A673 (cell line): ENCODE data around the gene IFI35. TPM values are rescaled to one million over a fixed set of nuclear protein-coding genes. Genes with fewer than 3 reads are reported as not detected.

ENCODE experiments used
- BruUV-seq: library from RNA; stranded (reverse); fragments of 400-500 nt; replicated peaks from 2 replicates; lab custom pipeline; 2021; lab: Mats Ljungman, UMichigan
- CTCF ChIA-PET: fragments of 300-600 bp; sonication (Branson Sonifier 250); formaldehyde crosslinking; loops from one replicate; lab custom pipeline; 2022; ENCODE audit warnings: antibody characterized with exemption; lab: Charles Lee
- POLR2A ChIA-PET: fragments of 300-600 bp; sonication (Branson Sonifier 250); formaldehyde crosslinking; loops from one replicate; lab custom pipeline; 2022; ENCODE audit warnings: antibody characterized with exemption; ENCODE audit not compliant: low non-redundant PET; lab: Charles Lee
- DNase-seq: peaks from one replicate; pipeline ENCODE4 v3.0.0-alpha.2; 2015; ENCODE audit warnings: low spot score
- H3K27ac ChIP-seq: fragments of 200-600 bp; sonication (generic); 2 replicates; pipeline ENCODE4 v1.5.1; 2016; ENCODE audit warnings: mixed run types, low read depth, mild to moderate bottlenecking, mixed read lengths, antibody characterized with exemption, low read length; ENCODE audit not compliant: poor library complexity, severe bottlenecking
- H3K27me3 ChIP-seq: fragments of 200-600 bp; sonication (generic); replicated peaks from 2 replicates; pipeline ENCODE4 v1.6.1; 2017; ENCODE audit warnings: mixed run types, low read depth, mild to moderate bottlenecking, mixed read lengths, antibody characterized with exemption, low read length; ENCODE audit not compliant: insufficient read depth, poor library complexity
- H3K36me3 ChIP-seq: fragments of 200-600 bp; sonication (generic); 2 replicates; pipeline ENCODE4 v1.6.1; 2016; ENCODE audit warnings: mixed run types, mild to moderate bottlenecking, mixed read lengths, antibody characterized with exemption, low read length; ENCODE audit not compliant: insufficient read depth, poor library complexity, severe bottlenecking
- H3K4me1 ChIP-seq: fragments of 200-600 bp; sonication (generic); 2 replicates; pipeline ENCODE4 v1.6.1; 2017; ENCODE audit warnings: mixed run types, mild to moderate bottlenecking, mixed read lengths, antibody characterized with exemption, low read length; ENCODE audit not compliant: insufficient read depth, poor library complexity, severe bottlenecking
- H3K4me3 ChIP-seq: fragments of 200-600 bp; sonication (generic); 2 replicates; pipeline ENCODE4 v1.5.1; 2016; ENCODE audit warnings: low read depth, mixed run types, mild to moderate bottlenecking, mixed read lengths, low read length; ENCODE audit not compliant: poor library complexity, severe bottlenecking
- H3K9me3 ChIP-seq: fragments of 200-600 bp; sonication (generic); 2 replicates; pipeline ENCODE4 v1.6.1; 2016; ENCODE audit warnings: mixed run types, low read depth, mild to moderate bottlenecking, mixed read lengths, antibody characterized with exemption, low read length; ENCODE audit not compliant: poor library complexity, severe bottlenecking
- EZH2 ChIP-seq: fragments of 200-600 bp; sonication (generic); IDR thresholded peaks from 2 replicates; pipeline ENCODE4 v1.6.1; 2017; ENCODE audit warnings: borderline replicate concordance, low read depth, mild to moderate bottlenecking, mixed read lengths, antibody characterized with exemption, low read length; ENCODE audit not compliant: poor library complexity, severe bottlenecking
- intact Hi-C: fragments of 100-400 bp; cut with micrococcal nuclease; formaldehyde crosslinking; loops from one replicate; pipeline ENCODE4 v1.10.0; 2022; ENCODE audit not compliant: unreplicated experiment
- total RNA-seq: library from RNA; stranded (reverse); gene quantifications from 2 replicates; pipeline ENCODE4 v1.2.3, GENCODE V29; 2021
- TF ChIP-seq, protein P1 (sequence below): fragments of 300-800, 200-600 bp; sonication (generic); conservative IDR thresholded peaks from 2 replicates; pipeline ENCODE4 v1.5.1; 2017; ENCODE audit warnings: low read depth, mild to moderate bottlenecking, antibody characterized with exemption, low read length, moderate library complexity, mixed read lengths

IFI35 gene
- total RNA-seq, 1 experiment from 2014 or later, result 4.9 TPM

DNA sequence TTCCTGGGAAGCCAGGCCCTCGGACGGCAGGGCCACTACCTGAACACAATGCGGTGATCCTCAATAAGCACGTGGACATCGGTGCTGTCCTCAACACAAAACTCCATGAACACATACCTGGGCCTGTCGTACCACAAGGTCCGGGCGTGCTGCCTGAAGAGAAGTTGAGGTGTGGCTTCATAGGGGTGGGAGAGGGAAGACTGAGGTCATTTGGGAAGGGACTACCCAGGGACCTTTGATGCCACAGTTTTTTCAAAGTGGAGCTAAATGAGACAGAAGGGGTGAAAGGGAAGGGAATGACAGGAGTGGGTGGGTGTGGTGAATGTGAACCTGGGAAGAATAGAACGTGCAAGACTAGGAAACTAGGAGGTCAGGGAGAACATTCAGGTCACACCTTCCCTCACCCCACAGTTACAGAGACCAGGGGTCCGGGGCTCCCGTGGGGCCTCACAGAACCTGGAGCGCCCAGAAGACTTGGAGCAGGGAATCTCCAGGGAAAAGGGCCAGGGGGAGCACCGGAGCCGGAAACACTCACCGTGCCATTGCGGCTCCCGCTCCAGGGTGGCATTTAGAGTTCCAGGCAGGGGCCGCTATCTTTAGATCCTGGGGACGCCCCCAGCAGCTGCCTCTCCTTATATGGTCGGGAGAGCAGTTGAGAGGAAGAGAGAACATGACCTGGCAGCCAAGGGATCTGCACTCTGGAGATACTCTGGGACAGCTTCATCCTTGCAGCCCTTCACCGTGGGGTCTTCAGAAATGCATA lies 26.9 kb upstream of the IFI35 start, which contains the start of gene PTGES3L:
PTGES3L (minus strand) TSS at position 570 of the 763 bp plus-strand sequence; CDS start at position 543, 27 bp downstream.
- Histone ChIP-seq H3K36me3 (no peaks in the 10 kb centered on the region), H3K4me1 (no peaks in the 10 kb centered on the region), H3K27me3 (no peaks in the 10 kb centered on the region), H3K27ac (peak within 1 kb of the TSS; percentile 68), H3K4me3 (peak within 1 kb of the TSS; percentile 81), H3K9me3 (no peaks in the 10 kb centered on the region)
- no TSS peak for BruUV-seq
- peak; percentile 46 for DNase-seq
- intact Hi-C loops, result no loop called here
- ChIA-PET POLR2A (no interaction called here), CTCF (no interaction called here)
- no peak for TF ChIP-seq EZH2

DNA sequence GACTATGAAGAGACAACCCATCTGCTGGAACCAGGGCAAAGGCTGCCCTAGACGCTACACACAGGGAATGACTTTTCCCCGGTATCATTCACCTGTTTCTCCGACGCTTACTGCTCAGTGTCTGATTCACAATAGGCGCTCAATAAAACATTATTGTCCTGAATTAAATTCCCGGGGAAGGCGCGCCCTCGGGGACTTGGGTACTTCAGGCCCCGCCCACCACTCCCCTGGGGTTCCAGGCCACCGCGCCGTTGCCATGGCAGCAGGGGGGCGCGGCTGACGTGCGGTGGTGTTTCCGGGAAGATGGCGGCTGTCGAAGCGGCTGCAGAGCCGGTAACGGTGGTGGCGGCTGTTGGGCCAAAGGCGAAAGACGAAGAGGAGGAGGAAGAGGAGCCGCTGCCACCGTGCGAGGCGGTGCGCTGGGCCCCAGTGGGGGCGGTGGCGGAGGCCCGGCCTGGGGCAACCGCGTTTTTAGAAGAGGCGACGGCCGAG lies 26.3 kb upstream of the IFI35 start, which contains the start of gene RUNDC1:
RUNDC1 (plus strand) TSS at position 292 of the 492 bp plus-strand sequence; CDS start at position 304, 12 bp downstream.
- ChIA-PET POLR2A (no interaction called here), CTCF (no interaction called here)
- no peaks in the 10 kb centered on the region for H3K4me1 ChIP-seq

DNA sequence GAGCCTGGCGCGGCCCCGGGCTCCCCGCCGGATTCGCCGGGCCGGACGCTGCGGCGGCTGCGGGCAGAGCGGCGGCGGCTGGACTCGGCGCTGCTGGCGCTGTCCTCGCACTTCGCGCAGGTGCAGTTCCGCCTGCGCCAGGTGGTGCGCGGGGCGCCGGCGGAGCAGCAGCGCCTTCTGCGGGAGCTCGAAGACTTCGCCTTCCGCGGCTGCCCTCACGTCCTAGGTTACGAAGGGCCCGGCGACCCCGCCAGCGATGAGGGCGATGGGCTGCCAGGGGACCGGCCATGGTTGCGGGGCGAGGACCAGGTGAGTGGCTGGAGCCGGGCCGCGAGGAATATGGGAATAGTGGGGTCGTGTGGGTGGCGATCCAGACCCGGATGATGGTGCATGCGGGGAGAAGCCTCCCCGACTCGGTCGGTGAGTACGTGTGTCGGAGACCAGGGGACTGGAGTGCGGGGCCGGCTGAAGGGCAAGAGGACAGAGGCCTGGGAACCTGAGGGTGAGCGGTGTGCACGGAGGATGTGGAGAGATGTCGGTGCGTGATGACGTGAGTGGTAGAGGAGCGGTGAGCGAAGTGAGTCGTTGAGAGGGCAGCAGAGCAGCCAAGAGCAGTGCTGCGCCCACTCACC lies 25.7 kb upstream of the IFI35 start:
- CTCF ChIA-PET, result no interaction called here
- DNase-seq, result no peak
- Histone ChIP-seq H3K27ac (peak overlapping the region; percentile 68), H3K36me3 (no peaks in the 10 kb centered on the region), H3K4me3 (peak overlapping the region; percentile 81), H3K4me1 (no peaks in the 10 kb centered on the region), H3K9me3 (no peaks in the 10 kb centered on the region), H3K27me3 (no peaks in the 10 kb centered on the region)
- POLR2A ChIA-PET, result no interaction called here
- TF ChIP-seq, protein P1, sequence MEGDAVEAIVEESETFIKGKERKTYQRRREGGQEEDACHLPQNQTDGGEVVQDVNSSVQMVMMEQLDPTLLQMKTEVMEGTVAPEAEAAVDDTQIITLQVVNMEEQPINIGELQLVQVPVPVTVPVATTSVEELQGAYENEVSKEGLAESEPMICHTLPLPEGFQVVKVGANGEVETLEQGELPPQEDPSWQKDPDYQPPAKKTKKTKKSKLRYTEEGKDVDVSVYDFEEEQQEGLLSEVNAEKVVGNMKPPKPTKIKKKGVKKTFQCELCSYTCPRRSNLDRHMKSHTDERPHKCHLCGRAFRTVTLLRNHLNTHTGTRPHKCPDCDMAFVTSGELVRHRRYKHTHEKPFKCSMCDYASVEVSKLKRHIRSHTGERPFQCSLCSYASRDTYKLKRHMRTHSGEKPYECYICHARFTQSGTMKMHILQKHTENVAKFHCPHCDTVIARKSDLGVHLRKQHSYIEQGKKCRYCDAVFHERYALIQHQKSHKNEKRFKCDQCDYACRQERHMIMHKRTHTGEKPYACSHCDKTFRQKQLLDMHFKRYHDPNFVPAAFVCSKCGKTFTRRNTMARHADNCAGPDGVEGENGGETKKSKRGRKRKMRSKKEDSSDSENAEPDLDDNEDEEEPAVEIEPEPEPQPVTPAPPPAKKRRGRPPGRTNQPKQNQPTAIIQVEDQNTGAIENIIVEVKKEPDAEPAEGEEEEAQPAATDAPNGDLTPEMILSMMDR, result no peak
- no peak for TF ChIP-seq EZH2
- intact Hi-C loops, result no loop called here
- BruUV-seq, result no TSS peak

More for the DNA sequence above, 26.3 kb upstream of the IFI35 start, which contains the start of gene RUNDC1:
- no TSS peak for BruUV-seq
- H3K27me3 ChIP-seq, result no peaks in the 10 kb centered on the region
- H3K27ac ChIP-seq, result peak within 1 kb of the TSS; percentile 68
- peak; percentile 89 for DNase-seq
- TF ChIP-seq, protein P1, result no peak
- TF ChIP-seq EZH2, result no peak
- H3K9me3 ChIP-seq, result no peaks in the 10 kb centered on the region
- intact Hi-C loops, result no loop called here
- peak within 1 kb of the TSS; percentile 81 for H3K4me3 ChIP-seq
- no peaks in the 10 kb centered on the region for H3K36me3 ChIP-seq
